Naive B cell (primary cell): ENCODE measurements around the gene C1orf167. TPM values are rescaled to one million over a fixed set of nuclear protein-coding genes. Genes with fewer than 3 reads are reported as not detected.

Experiments used
- ATAC-seq, 2 donors: fragments of 150-1000 bp; cut with Tn5 transposase; 2 replicates each; pipeline ENCODE4 v1.10.0; 2021; ENCODE audit warnings: low read depth in 2 of 2, mild to moderate bottlenecking in 2 of 2, moderate library complexity in 2 of 2
- DNase-seq: peaks from one replicate; pipeline ENCODE4 v3.0.0; 2022
- H3K27ac Mint-ChIP-seq, 6 donors: one replicate each; pipeline ENCODE4 v1.8.0; 2020 to 2022; ENCODE audit warnings: mild to moderate bottlenecking in 6 of 6, mixed read lengths in 6 of 6, moderate library complexity in 5 of 6, inconsistent platforms in 2 of 6
- H3K27me3 Mint-ChIP-seq, 3 donors: one replicate each; pipeline ENCODE4 v1.8.0; 2021 to 2022; ENCODE audit warnings: mixed read lengths in 3 of 3, mild to moderate bottlenecking in 1 of 3
- H3K36me3 Mint-ChIP-seq, 2 donors: one replicate each; pipeline ENCODE4 v1.8.0; 2020 to 2022; ENCODE audit warnings: mixed read lengths in 2 of 2, inconsistent platforms in 1 of 2, mild to moderate bottlenecking in 1 of 2
- H3K4me1 Mint-ChIP-seq, 3 donors: one replicate each; pipeline ENCODE4 v1.8.0; 2020 to 2022; ENCODE audit warnings: mixed read lengths in 3 of 3, inconsistent platforms in 1 of 3, mild to moderate bottlenecking in 1 of 3, moderate library complexity in 1 of 3
- H3K4me3 Mint-ChIP-seq, 8 donors: one replicate each; pipeline ENCODE4 v1.8.0; 2020 to 2022; ENCODE audit warnings: mild to moderate bottlenecking in 8 of 8, mixed read lengths in 8 of 8, moderate library complexity in 8 of 8, inconsistent platforms in 2 of 8
- H3K9me3 Mint-ChIP-seq, 7 donors: one replicate each; pipeline ENCODE4 v1.8.0; 2020 to 2022; ENCODE audit warnings: mixed read lengths in 7 of 7, mild to moderate bottlenecking in 5 of 7, inconsistent platforms in 2 of 7, moderate library complexity in 1 of 7
- polyA plus RNA-seq, 6 donors: library from polyadenylated mRNA; unstranded; fragments of 300-500 nt; fragmentation: Illumina TruSeq; gene quantifications; one replicate each; pipeline ENCODE4 v1.2.3, GENCODE V29; 2021; ENCODE audit warnings: low read depth in 6 of 6

Gene C1orf167
- polyA plus RNA-seq, 6 donors from 2014 or later: 2.9 TPM; not detected in 5

GRCh38 chr1:11753555-11754208 is 8.3 kb upstream of the C1orf167 start:
- Mint-ChIP-seq H3K4me3 (no peak overlapping the region), H3K27me3 (peaks cover 4 to 11% (median 10%) of the 10 kb centered on the region in 3 donors), H3K9me3 (no peaks in the 10 kb centered on the region), H3K4me1 (peaks cover 5% of the 10 kb centered on the region in 3 donors), H3K27ac (no peak overlapping the region), H3K36me3 (peaks cover 0 to 5% of the 10 kb centered on the region in 2 donors)
- ATAC-seq: no peak
- DNase-seq: no peak

- ATAC-seq (no peak), DNase-seq (no peak)
Measured at GRCh38 chr1:11757047-11757446, 4.9 kb upstream of the C1orf167 start.

GRCh38 chr1:11759791-11760190 is 2.2 kb upstream of the C1orf167 start:
- Mint-ChIP-seq H3K4me3 (peak overlapping the region in 2 of 8 donors; percentile 7 to 25), H3K27me3 (peaks cover 8 to 54% (median 44%) of the 10 kb centered on the region in 3 donors), H3K27ac (no peak overlapping the region), H3K36me3 (peaks cover 0 to 8% of the 10 kb centered on the region in 2 donors), H3K4me1 (peaks cover 8% of the 10 kb centered on the region in 3 donors), H3K9me3 (peaks cover 0 to 2% (median 0%) of the 10 kb centered on the region in 7 donors)
- DNase-seq (no peak), ATAC-seq (no peak)

More at GRCh38 chr1:11757047-11757446, 4.9 kb upstream of the C1orf167 start:
- Mint-ChIP-seq H3K4me3 (no peak overlapping the region), H3K27me3 (peaks cover 8 to 33% (median 29%) of the 10 kb centered on the region in 3 donors), H3K27ac (no peak overlapping the region), H3K9me3 (peaks cover 0 to 2% (median 0%) of the 10 kb centered on the region in 7 donors), H3K4me1 (peaks cover 0 to 8% (median 0%) of the 10 kb centered on the region in 3 donors), H3K36me3 (peaks cover 0 to 8% of the 10 kb centered on the region in 2 donors)

- Mint-ChIP-seq H3K27me3 (peaks cover 8 to 57% (median 45%) of the 10 kb centered on the region in 3 donors), H3K4me3 (peak overlapping the region in 3 of 8 donors; percentile 2 to 46 (median 16)), H3K9me3 (peaks cover 0 to 2% (median 0%) of the 10 kb centered on the region in 7 donors), H3K4me1 (peaks cover 8% of the 10 kb centered on the region in 3 donors), H3K27ac (no peak overlapping the region), H3K36me3 (peaks cover 0 to 8% of the 10 kb centered on the region in 2 donors)
- ATAC-seq (no peak), DNase-seq (no peak)
Measured at GRCh38 chr1:11761285-11761684, 708 bp upstream of the C1orf167 start.

- Mint-ChIP-seq H3K27ac (no peak overlapping the region), H3K27me3 (peaks cover 4 to 49% (median 41%) of the 10 kb centered on the region in 3 donors), H3K9me3 (peaks cover 0 to 2% (median 0%) of the 10 kb centered on the region in 7 donors), H3K36me3 (peaks cover 0 to 8% of the 10 kb centered on the region in 2 donors), H3K4me3 (no peak overlapping the region), H3K4me1 (peaks cover 8% of the 10 kb centered on the region in 3 donors)
- ATAC-seq (no peak), DNase-seq (no peak)
Measured at GRCh38 chr1:11764115-11764514, 2.1 kb downstream of the C1orf167 start.

- peaks cover 8% of the 10 kb centered on the region in 3 donors for H3K4me1 Mint-ChIP-seq
Measured at GRCh38 chr1:11764519-11764918, 2.5 kb downstream of the C1orf167 start.

GRCh38 chr1:11765661-11766428 is 3.9 kb downstream of the C1orf167 start:
- Mint-ChIP-seq H3K4me3 (no peak overlapping the region), H3K9me3 (peaks cover 0 to 2% (median 0%) of the 10 kb centered on the region in 7 donors), H3K27ac (peak overlapping the region in 2 of 6 donors; percentile 12 to 22)

More at GRCh38 chr1:11764519-11764918, 2.5 kb downstream of the C1orf167 start:
- H3K36me3 Mint-ChIP-seq: peaks cover 0 to 8% of the 10 kb centered on the region in 2 donors
- DNase-seq (no peak), ATAC-seq (no peak)
- H3K27me3 Mint-ChIP-seq: peaks cover 4 to 49% (median 41%) of the 10 kb centered on the region in 3 donors
- H3K4me3 Mint-ChIP-seq: no peak overlapping the region
- H3K27ac Mint-ChIP-seq: no peak overlapping the region
- peaks cover 0 to 2% (median 0%) of the 10 kb centered on the region in 7 donors for H3K9me3 Mint-ChIP-seq

GRCh38 chr1:11766429-11766776 is 4.4 kb downstream of the C1orf167 start:
- ATAC-seq: no peak
- no peak overlapping the region for H3K4me3 Mint-ChIP-seq
- H3K9me3 Mint-ChIP-seq: no peaks in the 10 kb centered on the region
- H3K27me3 Mint-ChIP-seq: peaks cover 0 to 33% (median 28%) of the 10 kb centered on the region in 3 donors
- peaks cover 0 to 1% of the 10 kb centered on the region in 2 donors for H3K36me3 Mint-ChIP-seq
- no peak overlapping the region for H3K27ac Mint-ChIP-seq
- DNase-seq: no peak
- H3K4me1 Mint-ChIP-seq: peaks cover 4 to 8% (median 8%) of the 10 kb centered on the region in 3 donors

More at GRCh38 chr1:11765661-11766428, 3.9 kb downstream of the C1orf167 start:
- DNase-seq: no peak
- H3K27me3 Mint-ChIP-seq: peaks cover 4 to 39% (median 34%) of the 10 kb centered on the region in 3 donors
- peaks cover 0 to 7% of the 10 kb centered on the region in 2 donors for H3K36me3 Mint-ChIP-seq
- peaks cover 8% of the 10 kb centered on the region in 3 donors for H3K4me1 Mint-ChIP-seq
- no peak for ATAC-seq

GRCh38 chr1:11767922-11768704 is 6.1 kb downstream of the C1orf167 start:
- Mint-ChIP-seq H3K27me3 (peaks cover 0 to 16% (median 11%) of the 10 kb centered on the region in 3 donors), H3K4me1 (peaks cover 0 to 6% (median 0%) of the 10 kb centered on the region in 3 donors), H3K9me3 (no peaks in the 10 kb centered on the region), H3K36me3 (no peaks in the 10 kb centered on the region), H3K4me3 (no peak overlapping the region), H3K27ac (no peak overlapping the region)
- ATAC-seq (no peak), DNase-seq (no peak)

GRCh38 chr1:11768821-11769220 is 6.8 kb downstream of the C1orf167 start:
- DNase-seq (no peak), ATAC-seq (no peak)
- Mint-ChIP-seq H3K27me3 (peaks cover 0 to 9% (median 7%) of the 10 kb centered on the region in 3 donors), H3K9me3 (no peaks in the 10 kb centered on the region), H3K27ac (no peak overlapping the region), H3K36me3 (no peaks in the 10 kb centered on the region), H3K4me3 (no peak overlapping the region), H3K4me1 (peaks cover 0 to 6% (median 0%) of the 10 kb centered on the region in 3 donors)

GRCh38 chr1:11769274-11769673 is 7.3 kb downstream of the C1orf167 start:
- Mint-ChIP-seq H3K36me3 (no peaks in the 10 kb centered on the region), H3K27me3 (peaks cover 0 to 8% (median 6%) of the 10 kb centered on the region in 3 donors), H3K4me1 (peaks cover 0 to 6% (median 0%) of the 10 kb centered on the region in 3 donors)

GRCh38 chr1:11770011-11770410 is 8.0 kb downstream of the C1orf167 start:
- H3K36me3 Mint-ChIP-seq: no peaks in the 10 kb centered on the region
- DNase-seq: no peak

More at GRCh38 chr1:11769274-11769673, 7.3 kb downstream of the C1orf167 start:
- DNase-seq: no peak
- Mint-ChIP-seq H3K27ac (no peak overlapping the region), H3K9me3 (no peaks in the 10 kb centered on the region), H3K4me3 (no peak overlapping the region)
- no peak for ATAC-seq

More at GRCh38 chr1:11770011-11770410, 8.0 kb downstream of the C1orf167 start:
- Mint-ChIP-seq H3K4me1 (peaks cover 0 to 6% (median 0%) of the 10 kb centered on the region in 3 donors), H3K27me3 (peaks cover 0 to 12% (median 6%) of the 10 kb centered on the region in 3 donors), H3K9me3 (no peaks in the 10 kb centered on the region), H3K27ac (no peak overlapping the region), H3K4me3 (no peak overlapping the region)
- no peak for ATAC-seq
